RWPE1 (cell line): Measurements from ENCODE around the gene C11orf71.

Experiments
- CTCF ChIA-PET: fragments of 350-600 bp; sonication (Branson Sonifier 250); formaldehyde crosslinking; extraction: SDS; loops from one replicate; lab custom pipeline; 2021; lab: Yijun Ruan, JAX
- POLR2A ChIA-PET: fragments of 400-600 bp; formaldehyde crosslinking; extraction: SDS; loops from one replicate; lab custom pipeline; 2020; ENCODE audit warnings: antibody characterized with exemption; ENCODE audit not compliant: low non-redundant PET; lab: Yijun Ruan, JAX
- DNase-seq: peaks from one replicate; pipeline ENCODE4 v3.0.0; 2012; ENCODE audit warnings: low spot score
- H3K27ac ChIP-seq: fragments of 450-650 bp; 2 replicates; pipeline ENCODE4 v1.5.1; 2017
- TF ChIP-seq, protein P1 (sequence below): fragments of 450-650 bp; conservative IDR thresholded peaks from 2 replicates; pipeline ENCODE4 v1.5.1; 2017; ENCODE audit warnings: low read depth, mild to moderate bottlenecking

C11orf71 gene

GRCh38 chr11:114366331-114367243, 33.7 kb downstream of the C11orf71 start:
- DNase-seq, result peak; percentile 13
- POLR2A ChIA-PET, result no interaction called here
- H3K27ac ChIP-seq, result no peak overlapping the region
- TF ChIP-seq, protein P1, sequence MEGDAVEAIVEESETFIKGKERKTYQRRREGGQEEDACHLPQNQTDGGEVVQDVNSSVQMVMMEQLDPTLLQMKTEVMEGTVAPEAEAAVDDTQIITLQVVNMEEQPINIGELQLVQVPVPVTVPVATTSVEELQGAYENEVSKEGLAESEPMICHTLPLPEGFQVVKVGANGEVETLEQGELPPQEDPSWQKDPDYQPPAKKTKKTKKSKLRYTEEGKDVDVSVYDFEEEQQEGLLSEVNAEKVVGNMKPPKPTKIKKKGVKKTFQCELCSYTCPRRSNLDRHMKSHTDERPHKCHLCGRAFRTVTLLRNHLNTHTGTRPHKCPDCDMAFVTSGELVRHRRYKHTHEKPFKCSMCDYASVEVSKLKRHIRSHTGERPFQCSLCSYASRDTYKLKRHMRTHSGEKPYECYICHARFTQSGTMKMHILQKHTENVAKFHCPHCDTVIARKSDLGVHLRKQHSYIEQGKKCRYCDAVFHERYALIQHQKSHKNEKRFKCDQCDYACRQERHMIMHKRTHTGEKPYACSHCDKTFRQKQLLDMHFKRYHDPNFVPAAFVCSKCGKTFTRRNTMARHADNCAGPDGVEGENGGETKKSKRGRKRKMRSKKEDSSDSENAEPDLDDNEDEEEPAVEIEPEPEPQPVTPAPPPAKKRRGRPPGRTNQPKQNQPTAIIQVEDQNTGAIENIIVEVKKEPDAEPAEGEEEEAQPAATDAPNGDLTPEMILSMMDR, result no peak
- CTCF ChIA-PET, result no interaction called here

GRCh38 chr11:114362958-114363357, 37.4 kb downstream of the C11orf71 start:
- CTCF ChIA-PET, result no interaction called here
- POLR2A ChIA-PET, result no interaction called here

DNA sequence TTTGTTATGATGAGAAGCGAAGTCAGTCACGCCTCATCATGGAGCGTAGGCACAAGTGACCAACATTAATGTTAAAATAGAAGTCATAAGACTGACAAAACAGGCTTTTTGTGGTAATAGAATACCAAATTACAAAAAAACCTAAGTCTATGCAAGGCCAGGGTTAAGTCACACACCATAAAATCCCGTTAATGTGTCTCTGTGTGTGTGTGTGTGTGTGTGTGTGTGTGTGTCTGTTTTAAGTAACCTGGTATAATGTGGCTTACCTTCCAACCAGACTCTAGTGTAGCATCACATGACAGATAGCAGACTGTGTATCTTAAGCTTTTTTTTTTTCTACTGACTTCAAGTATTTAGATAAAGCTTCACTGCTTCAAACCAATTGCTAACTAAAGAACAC, 38.0 kb downstream of the C11orf71 start:
- H3K27ac ChIP-seq, result no peak overlapping the region
- ChIA-PET POLR2A (no interaction called here), CTCF (no interaction called here)
- TF ChIP-seq, protein P1, result no peak
- no peak for DNase-seq

More at GRCh38 chr11:114362958-114363357, 37.4 kb downstream of the C11orf71 start:
- no peak overlapping the region for H3K27ac ChIP-seq
- no peak for DNase-seq
- TF ChIP-seq, protein P1, result no peak

DNA sequence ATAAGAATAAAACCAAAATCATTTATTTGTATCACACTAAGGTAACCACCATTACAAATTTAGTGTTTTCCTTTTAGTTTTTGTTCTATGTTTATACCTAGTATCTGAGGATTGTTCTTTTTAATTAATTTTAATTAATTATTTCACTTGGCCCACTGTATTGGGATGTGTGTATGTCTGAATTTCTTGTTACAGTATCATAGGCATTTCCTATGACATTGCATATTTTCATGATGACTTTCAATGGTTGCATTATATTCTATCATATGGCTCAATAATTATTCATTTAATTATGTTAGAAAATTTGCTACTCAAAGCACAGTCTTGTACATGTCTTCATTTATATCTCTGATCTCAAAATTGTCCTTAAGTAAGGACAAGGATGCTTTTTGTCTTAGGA, 41.0 kb downstream of the C11orf71 start:
- CTCF ChIA-PET, result interaction anchor here (0.7 kb wide), 1 partner anchor 46 kb away, joined by 3 read pairs; no protein-coding TSS in a partner anchor
- POLR2A ChIA-PET, result no interaction called here
- H3K27ac ChIP-seq, result no peak overlapping the region
- TF ChIP-seq, protein P1, result no peak
- no peak for DNase-seq

- POLR2A ChIA-PET, result no interaction called here
- DNase-seq, result no peak
- TF ChIP-seq, protein P1, result no peak
- no peak overlapping the region for H3K27ac ChIP-seq
- CTCF ChIA-PET, result interaction anchor here (0.7 kb wide), 1 partner anchor 46 kb away, joined by 3 read pairs; no protein-coding TSS in a partner anchor
Observed at GRCh38 chr11:114358716-114359115, 41.6 kb downstream of the C11orf71 start.

GRCh38 chr11:114354076-114354475, 46.2 kb downstream of the C11orf71 start:
- TF ChIP-seq, protein P1, result no peak
- POLR2A ChIA-PET, result no interaction called here
- H3K27ac ChIP-seq, result no peak overlapping the region
- CTCF ChIA-PET, result no interaction called here
- DNase-seq, result peak; percentile 86
